ENCODE results near the gene MYLK. TPM values are rescaled to one million over a fixed set of nuclear protein-coding genes. Genes with fewer than 3 reads are reported as not detected.

Gene MYLK
- total and polyA plus RNA-seq, 10 of the 15 experiments (the other 5 are each of a cell fraction or from before 2014, with no cell fraction given): 0.04 to 1.6 (median 0.42) TPM; not detected in 1

GRCh38 chr3:123785602-123786001, 98.5 kb downstream of the MYLK start (continued):
- TF ChIP-seq E2F8 (IDR thresholded peaks at IDR 0.05; ENCODE audit: low read depth, partially characterized antibody): no peak

GRCh38 chr3:123783811-123784210, 100.3 kb downstream of the MYLK start:
- Histone ChIP-seq H3K27ac (ENCODE audit: control insufficient read depth, insufficient read depth) (no peak overlapping the region), H3K4me2 (ENCODE audit: control insufficient read depth, insufficient read depth) (no peak overlapping the region), H3K4me3 (no peak overlapping the region), H3K4me1 (ENCODE audit: control insufficient read depth, insufficient read depth, low read length) (no peaks in the 10 kb centered on the region), H2AFZ (ENCODE audit: control insufficient read depth, low read depth, low read length) (no peak overlapping the region), H3K27me3 (replicated peaks in 1 of 2; ENCODE audit: control insufficient read depth in 2 of 2, insufficient read depth in 2 of 2, low read length in 1 of 2) (no peaks in the 10 kb centered on the region; a peak in 1 of 4 replicates), H3K9ac (ENCODE audit: control insufficient read depth, insufficient read depth, low read length) (no peak overlapping the region), H3K9me3 (replicated peaks; ENCODE audit: control insufficient read depth, insufficient read depth, low read length) (no peaks in the 10 kb centered on the region), H3K36me3 (ENCODE audit: control insufficient read depth in 2 of 2, insufficient read depth in 2 of 2, low read length in 1 of 2) (no peaks in the 10 kb centered on the region), H4K20me1 (ENCODE audit: control insufficient read depth, insufficient read depth) (no peaks in the 10 kb centered on the region), H3K79me2 (ENCODE audit: control insufficient read depth, insufficient read depth, low read length) (no peaks in the 10 kb centered on the region)
- ChIA-PET SMC1A (ENCODE audit: uncharacterized antibody, unreplicated experiment) (no interaction called here), CTCF (no interaction called here), RAD21 (ENCODE audit: unreplicated experiment) (no interaction called here), POLR2A (no interaction called here)
- in situ Hi-C loops (cut with MboI) (no loop called here), intact Hi-C loops (cut with micrococcal nuclease; ENCODE audit: unreplicated experiment) (no loop called here)
- BruUV-seq (replicated peaks): no TSS peak
- 56% methylated on average over 4 of the region's 4 CpGs for WGBS (ENCODE audit: insufficient coverage, insufficient replicate concordance, low lambda C conversion rate, missing lambda C conversion rate)
- no peak for DNase-seq (ENCODE audit: low read depth, low spot score)
- ATAC-seq: no peak
- no peak for FAIRE-seq
- TF ChIP-seq HSF1 (IDR thresholded peaks at IDR 0.05; ENCODE audit: low read depth, low read length) (no peak), NFYB (IDR thresholded peaks at IDR 0.05; ENCODE audit: insufficient read depth, low read depth, low read length) (no peak), EGR1 (IDR thresholded peaks at IDR 0.05; ENCODE audit: borderline replicate concordance in 1 of 2, low read depth in 2 of 2, low read length in 2 of 2) (no peak), RBBP5 (conservative IDR thresholded peaks at IDR 0.05) (no peak), SMAD1 (IDR thresholded peaks at IDR 0.05; ENCODE audit: low read depth, partially characterized antibody) (no peak), TARDBP (IDR thresholded peaks at IDR 0.05; ENCODE audit: borderline replicate concordance) (no peak), CREM (IDR thresholded peaks at IDR 0.05; ENCODE audit: low read depth) (no peak), DPF2 (IDR thresholded peaks at IDR 0.05) (no peak), BCL3 (IDR thresholded peaks at IDR 0.05; ENCODE audit: borderline replicate concordance, insufficient read depth, low read depth, low read length, poor library complexity, severe bottlenecking) (no peak), MYC (IDR thresholded peaks at IDR 0.05; ENCODE audit: insufficient read depth, insufficient read length, insufficient replicate concordance, low read length, severe bottlenecking) (no peak), TAF1 (IDR thresholded peaks at IDR 0.05; ENCODE audit: borderline replicate concordance, low read depth, low read length) (no peak), BMI1 (IDR thresholded peaks at IDR 0.05; ENCODE audit: borderline replicate concordance) (no peak), YBX1 (IDR thresholded peaks at IDR 0.05) (no peak), JUNB (IDR thresholded peaks at IDR 0.05) (no peak)
